Measurements from ENCODE around the gene RABL6.
"Not testable (repeated sequence)": the region's sequence is repeated elsewhere in the genome, so short reads cannot be mapped to it uniquely, and the experiment has no call there.

Gene RABL6

DNA sequence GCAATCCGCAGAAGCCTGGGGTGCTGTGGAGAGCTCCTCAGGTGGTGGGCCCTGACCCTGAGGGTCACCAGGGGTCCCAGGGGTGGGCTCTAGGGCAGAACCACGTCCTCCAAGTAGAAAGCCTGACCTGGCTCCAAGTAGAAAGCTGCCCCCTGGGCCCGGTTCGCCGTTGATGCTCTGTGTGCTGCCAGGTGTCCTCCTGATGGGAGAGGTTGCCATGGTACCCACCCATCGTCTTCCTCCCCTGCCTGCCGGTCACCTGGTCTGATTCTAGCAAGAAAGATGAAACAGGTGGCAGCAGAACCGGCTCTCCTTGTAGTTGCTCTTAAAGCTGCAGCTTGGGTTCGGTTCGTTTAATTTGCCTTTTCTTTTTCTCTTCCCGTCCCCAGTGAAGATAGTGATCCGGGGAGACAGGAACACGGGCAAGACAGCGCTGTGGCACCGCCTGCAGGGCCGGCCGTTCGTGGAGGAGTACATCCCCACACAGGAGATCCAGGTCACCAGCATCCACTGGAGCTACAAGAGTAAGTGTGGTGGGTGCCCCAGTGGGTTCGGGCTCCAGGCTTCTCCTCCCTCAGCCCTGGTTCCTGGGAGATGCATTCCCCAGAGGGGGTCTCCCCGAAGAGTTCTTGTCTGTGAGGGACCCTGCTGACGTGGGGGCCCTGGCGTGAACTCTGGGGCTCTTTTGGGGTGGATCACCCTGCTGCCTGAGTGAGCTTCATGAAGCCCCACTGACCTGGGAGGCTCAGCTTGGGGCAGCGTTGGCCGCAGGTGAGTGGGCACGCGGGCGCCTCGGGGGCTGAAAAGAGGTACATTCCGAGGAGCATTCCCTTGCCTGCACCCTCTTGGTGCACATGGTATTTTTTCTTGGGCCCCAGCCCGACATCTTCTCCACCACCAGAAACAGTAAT is 15.6 kb downstream of the RABL6 start:
- no peak for DNase-seq

DNA sequence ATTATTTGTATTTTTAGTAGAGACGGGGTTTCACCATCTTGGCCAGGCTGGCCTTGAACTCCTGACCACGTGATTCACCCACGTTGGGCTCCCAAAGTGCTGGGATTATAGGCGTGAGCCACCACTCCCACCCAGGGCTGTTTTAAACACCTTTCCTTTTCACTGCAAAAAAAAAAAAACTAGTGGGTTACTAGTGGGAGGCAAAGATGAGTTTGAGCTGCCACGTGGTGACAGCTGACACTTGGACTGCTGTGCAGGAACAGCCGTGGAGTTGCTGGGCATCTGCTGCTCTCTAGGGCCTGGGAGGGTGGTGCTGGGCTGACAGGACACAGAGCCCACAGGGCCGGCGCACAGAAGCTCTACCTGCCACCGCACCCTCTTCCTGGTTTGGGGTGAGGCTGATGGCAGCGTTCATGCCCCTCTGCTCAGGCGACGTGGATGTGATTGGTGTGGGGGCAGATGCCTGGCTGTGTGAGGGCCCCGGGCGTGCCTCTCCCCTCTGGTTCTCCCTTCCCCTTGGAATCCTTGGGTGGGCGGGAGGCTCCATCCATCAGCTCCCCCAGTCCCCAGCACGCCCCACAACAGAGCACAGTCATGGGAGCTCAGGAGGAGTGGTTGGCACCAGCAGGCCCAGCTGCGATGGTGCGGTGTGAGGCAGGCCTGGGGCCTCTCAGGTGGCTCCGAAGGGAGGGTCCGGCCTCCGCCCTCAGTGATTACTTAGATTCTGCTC is 16.9 kb downstream of the RABL6 start:
- no peak for DNase-seq

DNA sequence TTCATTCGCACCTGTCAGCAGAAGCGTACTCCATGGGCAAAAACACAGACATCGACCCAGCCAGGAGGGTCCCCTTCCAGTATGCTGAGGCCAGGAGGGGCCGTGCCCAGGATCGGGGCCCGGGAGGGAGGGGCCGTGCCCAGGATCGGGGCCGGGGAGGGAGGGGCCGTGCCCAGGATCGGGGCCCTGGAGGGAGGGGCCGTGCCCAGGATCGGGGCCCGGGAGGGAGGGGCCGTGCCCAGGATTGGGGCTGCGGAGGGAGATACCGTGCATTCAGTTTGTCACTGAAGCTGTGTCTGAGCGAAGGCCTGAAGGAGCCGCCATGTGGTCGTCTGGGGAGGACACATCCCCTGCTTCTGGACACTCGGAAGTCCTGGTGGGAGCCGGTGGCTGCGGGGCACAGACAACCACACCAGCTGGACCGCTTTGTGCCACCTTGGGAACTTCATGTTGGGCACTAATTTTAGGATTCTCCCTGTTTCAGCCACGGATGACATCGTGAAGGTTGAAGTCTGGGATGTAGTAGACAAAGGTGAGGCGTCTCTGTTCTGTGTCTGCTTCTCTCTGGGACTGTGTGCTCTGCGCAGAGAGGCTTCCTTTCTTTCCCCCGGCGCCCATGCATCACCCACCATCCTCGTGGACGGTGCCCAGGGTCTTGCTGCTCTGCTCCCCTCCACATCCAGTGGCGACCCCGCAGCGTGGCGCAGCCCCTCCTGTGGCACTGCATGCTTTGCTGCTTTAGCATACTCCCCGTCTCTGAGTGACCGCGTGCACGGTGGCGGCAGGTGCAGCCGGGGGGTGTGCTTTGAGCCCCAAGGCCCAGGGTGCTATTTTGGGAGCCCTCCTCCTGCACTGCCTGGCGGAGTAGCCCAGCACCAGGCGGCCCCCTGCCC is 17.8 kb downstream of the RABL6 start:
- no peak for DNase-seq

DNA sequence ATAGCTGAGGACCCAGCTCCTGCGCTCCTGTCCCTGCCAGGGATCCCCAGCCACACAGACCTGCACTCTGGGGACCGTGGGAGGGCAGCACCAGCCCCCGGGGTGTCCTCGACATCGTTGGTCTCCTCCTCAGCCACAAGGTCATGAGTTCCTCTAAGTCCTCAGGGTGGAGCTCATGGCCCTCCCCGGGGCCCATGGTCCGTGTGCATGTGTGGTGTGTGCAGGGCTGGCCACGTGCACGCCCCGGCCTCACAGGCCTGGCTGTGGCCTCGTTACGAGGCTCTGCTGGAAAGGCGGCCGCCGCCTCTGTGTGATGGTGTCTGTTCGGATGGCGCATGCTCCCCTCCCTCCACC is 18.4 kb downstream of the RABL6 start:
- DNase-seq: no peak

DNA sequence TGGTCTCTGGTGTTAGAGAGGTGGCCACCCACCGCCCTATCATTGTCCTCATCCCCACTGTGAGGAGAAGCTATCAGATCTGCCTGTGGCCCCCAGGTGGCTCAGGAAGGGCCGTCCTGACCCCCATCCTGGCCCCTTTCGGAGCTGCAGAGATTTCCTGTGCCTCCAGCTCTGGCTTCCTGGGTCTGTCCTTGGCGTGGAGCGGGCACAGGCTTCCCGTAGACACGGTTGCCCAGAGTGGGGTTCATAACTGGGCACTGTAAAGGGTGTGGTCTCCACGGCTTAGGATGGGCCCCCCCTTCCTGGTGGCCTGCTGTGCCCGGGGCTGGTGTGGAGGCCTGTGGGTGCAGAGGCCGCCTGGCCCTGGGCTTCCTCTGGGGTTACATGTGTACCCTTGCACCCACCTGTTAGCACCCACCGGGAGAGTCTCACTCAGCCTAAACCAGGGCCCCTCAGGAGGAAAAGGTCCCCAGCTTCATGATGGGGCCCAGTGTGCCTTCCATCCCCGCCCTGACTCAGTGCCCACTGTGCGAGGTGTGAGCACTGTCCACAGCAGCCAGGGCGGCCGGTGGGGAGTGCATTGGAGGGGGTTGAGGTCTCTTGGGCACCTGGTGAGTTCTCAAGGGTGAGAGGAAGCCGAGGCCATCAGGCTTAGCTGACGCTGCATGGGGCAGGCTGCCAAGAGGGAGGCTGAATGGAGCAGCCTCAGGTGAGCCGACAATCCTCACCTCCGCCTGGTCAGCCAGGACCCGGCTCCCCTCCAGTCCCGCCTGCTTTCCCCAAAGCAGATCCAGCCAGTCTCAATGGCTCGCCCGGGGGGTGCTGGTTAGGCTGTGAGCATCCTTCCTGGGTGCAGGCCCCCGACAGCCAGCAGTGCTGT is 19.2 kb downstream of the RABL6 start:
- DNase-seq: no peak

DNA sequence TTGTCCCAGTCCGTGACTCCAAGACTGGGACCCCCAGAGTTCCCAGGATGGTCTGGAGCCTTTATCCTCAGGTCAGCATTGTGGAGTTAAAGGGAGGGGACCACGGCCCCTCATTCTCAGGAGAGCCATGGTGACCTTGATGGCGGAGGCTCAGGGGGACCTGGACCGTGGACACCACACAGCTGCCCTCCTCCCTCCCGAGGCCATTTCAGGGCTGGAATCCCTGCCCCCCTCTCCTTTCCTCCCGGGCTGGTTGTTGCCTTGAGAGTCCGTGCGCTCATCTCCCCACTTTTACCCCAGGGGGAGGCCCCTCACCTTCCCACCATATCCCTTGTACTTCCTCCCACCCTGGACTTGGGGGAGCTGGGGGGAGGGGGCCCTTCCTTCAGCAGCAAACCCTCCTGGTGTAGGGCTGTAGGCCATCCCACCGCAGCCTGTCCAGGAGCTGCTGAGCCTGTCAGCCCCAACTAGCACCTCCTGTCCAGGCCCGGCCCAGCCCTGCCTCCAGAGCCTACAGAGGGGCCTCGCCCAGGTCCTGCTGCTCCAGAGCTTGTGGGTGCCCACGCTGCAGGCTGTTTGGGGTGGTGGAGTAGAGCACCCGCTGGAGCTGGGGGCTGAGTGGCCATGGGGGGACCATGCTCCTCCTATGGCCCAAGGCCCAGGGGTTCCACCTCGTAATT is 20.2 kb downstream of the RABL6 start:
- no peak for DNase-seq

DNA sequence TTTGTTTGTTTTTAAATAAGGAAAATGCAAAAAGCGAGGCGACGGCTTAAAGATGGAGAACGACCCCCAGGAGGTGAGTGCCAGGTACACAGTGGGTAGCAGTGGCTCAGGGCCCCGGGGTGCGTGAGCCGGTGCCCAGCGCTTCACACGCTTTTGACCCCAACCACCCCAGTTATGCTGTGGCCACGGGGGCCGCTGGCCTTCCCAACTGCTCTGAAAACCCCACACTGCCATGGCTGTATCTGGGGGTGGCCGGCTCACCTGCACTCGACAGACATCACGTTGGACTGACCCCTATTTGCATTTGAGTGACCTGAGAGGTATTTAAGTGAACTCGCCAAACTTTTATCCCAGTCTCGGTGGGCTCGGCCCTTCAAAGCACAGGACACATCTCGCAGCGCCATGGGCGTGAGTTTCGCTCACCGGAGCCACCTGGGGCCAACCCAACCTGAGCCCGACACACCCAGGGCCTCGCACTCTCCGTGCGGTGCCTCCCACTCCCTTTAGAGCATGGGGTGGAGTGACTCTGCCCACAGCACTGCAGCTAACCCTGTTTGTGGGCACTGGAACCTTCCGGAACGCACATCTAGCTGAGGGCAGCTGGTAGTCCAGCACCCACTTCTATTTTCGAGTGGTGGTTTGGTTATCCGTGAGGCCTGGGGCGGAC is 20.9 kb downstream of the RABL6 start:
- DNase-seq: no peak

DNA sequence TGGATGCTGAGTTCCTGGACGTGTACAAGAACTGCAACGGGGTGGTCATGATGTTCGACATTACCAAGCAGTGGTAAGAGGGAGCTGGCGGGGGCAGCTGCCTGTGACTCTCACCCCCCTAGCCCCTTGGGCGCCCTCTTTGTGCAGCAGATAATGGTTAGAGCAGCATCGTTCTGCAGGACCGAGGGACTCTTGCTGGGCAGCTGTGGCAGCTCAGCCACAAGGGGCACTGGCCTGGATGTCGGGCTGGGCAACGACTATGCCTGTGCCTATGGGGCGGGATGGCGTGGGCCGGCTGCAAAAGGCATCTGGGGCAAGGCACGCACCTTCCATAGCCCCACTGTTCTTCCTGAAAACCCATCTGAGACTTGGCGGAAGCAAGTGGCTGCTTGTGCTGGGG is 21.7 kb downstream of the RABL6 start:
- DNase-seq: no peak

DNA sequence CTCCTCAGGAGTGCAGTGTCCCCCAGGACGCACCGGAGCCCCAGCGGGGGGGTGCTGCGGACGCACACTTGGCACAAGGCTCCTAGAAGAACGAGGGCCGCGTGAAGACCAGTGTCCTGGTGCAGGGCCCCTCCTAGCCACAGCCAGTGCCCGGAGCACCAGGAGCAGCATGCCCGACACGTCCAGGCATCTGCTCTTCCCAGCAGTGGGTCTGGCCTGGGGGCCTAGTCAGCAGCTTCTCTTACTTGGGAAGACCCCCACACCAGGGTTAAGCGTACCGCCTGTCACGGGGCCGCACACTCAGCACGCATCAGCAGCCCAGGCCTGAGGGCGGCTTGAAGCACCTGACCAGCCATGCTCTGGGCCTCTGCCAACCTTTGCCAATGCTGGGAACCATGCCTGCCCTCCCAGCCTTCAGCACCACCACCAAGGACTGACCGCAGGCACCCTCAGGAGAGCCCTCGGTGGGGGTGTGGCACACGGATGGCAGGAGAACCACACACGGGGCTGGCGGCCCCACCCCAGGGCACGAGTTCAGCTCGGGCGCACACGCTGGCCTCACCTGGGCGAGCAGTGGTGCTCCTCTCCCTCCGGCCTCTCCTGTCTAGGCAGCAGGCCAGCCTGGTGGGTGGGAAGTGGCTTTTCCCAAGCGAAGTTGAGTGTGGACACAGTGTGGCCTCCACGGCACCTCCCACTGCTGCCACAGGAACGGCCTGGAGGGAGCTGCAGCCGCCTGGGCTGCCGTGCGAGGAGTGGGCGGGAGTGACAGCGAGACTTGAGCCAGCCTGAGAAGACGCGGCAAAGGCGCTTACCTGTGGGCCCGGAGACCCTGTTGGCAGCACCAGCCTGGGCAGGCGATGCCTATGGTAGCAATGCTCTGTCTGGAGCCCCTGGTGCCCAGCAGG is 22.5 kb downstream of the RABL6 start:
- no peak for DNase-seq

DNA sequence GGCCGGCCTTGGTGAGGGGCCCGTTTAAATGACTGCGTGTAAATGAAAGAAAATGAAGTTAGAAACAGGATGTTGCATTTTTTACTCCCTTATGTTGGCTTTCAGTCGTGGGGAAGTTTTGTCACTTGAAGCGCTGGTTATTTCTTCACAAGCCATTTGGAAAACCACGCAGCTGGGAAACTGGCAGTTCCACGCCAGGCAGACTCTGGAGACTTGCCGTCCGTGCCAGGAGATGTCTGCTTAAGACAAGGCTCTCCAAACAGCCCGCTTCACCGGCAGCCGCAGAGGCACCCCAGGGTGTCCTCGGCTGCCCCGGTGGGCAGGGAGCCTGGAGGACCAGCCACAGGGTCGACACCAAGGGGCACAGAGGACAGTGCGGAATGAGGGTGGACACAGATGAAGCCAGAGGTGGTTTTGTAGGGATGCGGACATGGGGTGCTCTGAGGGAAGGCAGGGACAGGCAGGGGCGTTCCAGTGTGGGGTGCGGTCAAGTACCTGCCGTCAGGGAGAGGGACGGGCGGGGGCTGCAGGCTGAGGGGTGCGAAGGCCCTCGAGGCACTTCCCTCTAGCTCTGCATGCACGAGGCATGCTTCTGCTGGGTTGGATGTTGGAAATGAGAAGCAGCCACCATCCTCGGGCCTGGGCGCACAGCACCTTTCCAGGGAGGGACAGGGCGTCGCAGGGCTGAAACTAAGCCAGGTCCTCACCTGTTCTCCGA is 23.4 kb downstream of the RABL6 start:
- DNase-seq: no peak

DNA sequence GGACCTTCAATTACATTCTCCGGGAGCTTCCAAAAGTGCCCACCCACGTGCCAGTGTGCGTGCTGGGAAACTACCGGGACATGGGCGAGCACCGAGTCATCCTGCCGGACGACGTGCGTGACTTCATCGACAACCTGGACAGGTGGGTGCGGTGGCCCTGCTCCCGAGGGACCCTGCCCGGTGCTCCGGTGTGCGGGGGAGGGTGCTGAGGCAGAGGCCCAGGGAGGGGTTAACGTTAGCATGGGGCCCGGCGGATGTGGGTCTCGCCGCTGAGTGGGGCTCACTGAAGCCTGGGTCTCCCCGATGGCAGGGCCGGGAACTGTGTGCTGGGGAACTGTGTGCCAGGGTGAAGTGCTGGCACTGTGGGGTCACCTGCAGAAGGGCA is 24.0 kb downstream of the RABL6 start:
- DNase-seq: no peak

DNA sequence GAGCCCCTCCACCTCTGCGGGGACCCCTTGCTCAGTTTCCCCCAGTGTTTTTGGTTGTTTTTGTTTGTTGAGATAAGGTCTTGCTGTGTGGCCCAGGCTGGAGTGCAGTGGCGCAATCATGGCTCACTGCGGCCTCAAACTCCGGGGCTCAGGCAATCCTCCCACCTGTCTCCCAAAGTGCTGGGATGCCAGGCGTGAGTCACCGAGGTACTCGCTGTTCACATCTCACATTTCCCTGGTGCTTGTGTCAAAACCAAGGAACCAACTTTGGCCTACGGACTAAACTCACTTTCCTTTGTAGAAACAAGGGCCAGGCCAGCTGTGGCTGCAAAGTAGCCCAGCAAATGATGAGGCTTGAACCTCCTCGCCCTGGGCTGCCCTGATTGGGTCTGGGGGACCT is 24.8 kb downstream of the RABL6 start:
- no peak for DNase-seq

DNA sequence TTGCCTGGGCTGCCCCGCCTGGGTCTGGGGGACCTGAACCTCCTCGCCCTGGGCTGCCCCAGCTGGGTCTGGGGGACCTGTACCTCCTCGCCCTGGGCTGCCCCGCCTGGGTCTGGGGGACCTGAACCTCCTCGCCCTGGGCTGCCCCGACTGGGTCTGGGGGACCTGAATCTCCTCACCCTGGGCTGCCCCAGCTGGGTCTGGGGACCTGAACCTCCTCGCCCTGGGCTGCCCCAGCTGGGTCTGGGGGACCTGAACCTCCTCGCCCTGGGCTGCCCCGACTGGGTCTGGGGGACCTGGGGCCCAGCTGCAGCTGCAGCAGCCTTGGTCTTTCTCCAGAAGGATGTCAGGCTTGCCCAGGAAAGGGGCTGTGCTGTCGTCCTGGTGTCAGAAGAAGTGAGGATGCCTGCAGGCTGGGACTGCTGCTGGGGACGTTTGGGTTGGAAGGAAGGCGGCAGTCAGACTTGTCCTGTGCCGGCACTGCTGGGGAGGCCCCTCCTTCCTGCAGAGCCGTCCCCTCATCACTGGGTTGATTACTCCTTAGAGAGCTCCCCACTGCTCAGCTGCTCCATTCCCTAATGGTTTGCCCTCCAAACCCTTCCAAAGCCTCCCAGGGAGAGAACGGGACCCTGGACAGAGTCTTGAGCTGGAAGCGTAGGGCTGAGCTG is 25.8 kb downstream of the RABL6 start:
- not testable (repeated sequence) for DNase-seq

DNA sequence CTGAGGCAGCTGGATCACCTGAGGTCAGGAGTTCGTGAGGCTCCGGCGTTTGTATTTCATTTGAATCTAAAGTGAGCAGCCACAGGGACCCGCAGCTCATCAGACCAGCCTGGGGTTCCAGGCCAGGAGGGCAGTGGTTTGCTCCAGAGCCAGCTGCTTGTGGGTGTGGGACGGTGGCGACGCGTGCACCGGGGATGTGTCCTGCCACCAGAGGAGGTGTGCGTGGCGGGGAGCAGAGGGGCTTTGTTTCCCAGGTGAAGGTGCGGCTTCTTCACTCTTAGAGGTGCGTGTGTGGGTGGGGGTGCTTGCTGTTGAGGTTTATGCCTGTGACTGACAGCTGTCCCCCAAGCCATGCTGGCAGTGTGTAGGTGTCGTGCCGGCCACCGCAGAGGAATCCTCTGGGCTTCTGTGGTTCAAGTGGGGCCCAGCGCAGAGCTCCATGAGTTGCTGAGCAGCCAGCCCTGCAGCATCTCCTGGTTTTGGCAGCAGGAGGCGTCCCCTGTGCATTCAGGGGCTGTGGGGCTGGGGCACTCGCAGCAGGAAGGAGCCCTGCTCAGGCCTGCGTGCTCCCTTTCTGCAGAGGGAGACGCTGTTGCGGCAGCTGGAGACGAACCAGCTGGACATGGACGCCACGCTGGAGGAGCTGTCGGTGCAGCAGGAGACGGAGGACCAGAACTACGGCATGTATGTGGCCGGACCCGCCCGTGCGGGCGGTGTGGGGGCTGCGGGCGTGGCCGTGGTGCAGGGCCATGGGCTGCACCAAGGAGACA is 27.6 kb downstream of the RABL6 start:
- no peak for DNase-seq

DNA sequence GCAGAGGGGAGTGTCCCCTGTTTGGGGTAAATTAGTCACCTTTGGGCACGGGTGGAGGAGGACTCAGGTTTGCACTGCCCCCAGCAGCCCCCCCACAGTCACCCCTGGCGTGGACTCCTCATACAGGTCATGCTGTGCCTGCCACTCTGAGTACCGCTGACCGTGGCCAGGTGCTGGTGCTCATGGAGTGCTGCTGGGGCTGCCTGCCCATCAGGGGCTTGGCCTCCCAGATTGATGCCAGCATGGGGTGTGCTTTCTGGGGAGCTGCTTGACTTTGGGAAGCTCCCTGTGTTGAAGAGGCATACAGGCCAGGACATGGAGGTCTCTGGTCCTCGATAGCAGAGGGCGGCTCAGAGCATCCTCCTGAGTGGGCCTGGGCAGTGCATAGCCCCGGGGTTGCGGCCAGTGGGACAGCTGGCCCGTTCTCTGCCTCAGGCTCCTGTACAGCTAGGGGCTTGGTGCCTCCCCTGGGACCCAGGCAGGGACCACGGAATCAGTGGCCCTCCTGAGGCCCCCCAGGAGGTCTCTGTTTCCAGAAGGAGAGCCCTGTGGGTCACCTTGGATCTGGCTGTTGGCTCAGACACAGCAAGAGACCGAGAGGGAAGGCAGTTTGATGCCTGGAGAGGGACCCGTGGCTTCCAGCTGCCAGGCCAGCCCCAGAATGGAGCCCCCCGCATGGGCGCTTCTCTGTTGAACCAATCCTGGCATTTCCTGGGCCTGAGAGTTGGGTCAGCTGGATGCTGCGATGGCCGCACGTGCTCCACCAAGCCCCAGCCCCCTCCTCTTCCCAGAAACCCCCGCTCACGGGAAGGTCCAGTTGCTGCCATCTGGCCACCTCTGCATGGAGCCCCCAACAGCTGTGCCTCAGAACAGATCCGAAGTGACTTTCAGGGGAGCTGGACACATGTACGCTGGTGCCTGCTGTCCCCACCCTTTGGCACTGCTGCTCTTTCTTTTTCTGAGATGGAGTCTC is 28.5 kb downstream of the RABL6 start:
- no peak for DNase-seq

DNA sequence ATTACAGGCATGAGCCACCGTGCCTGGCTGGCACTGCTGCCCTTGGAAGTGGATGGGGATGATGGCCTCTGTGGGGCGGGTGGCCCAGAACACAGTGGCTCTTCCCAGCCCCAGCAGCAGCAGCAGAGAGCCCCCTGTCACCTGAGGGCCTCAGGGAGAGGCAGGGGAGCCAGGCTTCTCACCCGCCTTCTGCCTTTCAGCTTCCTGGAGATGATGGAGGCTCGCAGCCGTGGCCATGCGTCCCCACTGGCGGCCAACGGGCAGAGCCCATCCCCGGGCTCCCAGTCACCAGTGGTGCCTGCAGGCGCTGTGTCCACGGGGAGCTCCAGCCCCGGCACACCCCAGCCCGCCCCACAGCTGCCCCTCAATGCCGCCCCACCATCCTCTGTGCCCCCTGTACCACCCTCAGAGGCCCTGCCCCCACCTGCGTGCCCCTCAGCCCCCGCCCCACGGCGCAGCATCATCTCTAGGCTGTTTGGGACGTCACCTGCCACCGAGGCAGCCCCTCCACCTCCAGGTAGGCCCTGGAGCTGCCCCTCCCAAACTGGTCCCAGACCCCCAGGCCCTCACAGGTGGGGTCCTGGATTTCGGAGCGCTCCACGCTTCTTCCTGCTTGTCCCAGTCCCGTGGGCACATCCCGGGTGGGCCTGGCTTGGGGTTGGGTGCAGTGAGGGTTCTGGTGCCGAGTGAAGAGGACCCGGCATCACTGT is 29.6 kb downstream of the RABL6 start:
- DNase-seq: no peak
